HCT116 (cell line): Measurements from ENCODE around the gene B3GALT5. TPM values are rescaled to one million over a fixed set of nuclear protein-coding genes. Genes with fewer than 3 reads are reported as not detected.
A peak's percentile ranks its signal among the peaks of the same experiment; 100 is the strongest.

Source experiments
- ATAC-seq: fragments of 200-7000 bp; cut with Tn5 transposase; 2 replicates; pipeline ENCODE4 v1.9.1; 2020; ENCODE audit warnings: mild to moderate bottlenecking, moderate library complexity
- BruUV-seq: library from RNA; stranded (reverse); fragments of 400-500 nt; replicated peaks from 2 replicates; lab custom pipeline; 2021; lab: Mats Ljungman, UMichigan
- CTCF ChIA-PET: fragments of 300-600 bp; sonication (Branson Sonifier 250); formaldehyde crosslinking; loops from one replicate; lab custom pipeline; 2021; ENCODE audit warnings: antibody characterized with exemption; lab: Charles Lee
- POLR2A ChIA-PET: fragments of 300-600, 350-600 bp; sonication (Branson Sonifier 250); formaldehyde crosslinking; loops from one replicate; lab custom pipeline; 2021; ENCODE audit warnings: antibody characterized with exemption; lab: Charles Lee
- RAD21 ChIA-PET, 2 experiments: fragments of 300-600 bp; sonication (Branson Sonifier 250); formaldehyde crosslinking; loops; one replicate each; lab custom pipeline; 2023; ENCODE audit warnings: low total read pairs in 2 of 2; ENCODE audit not compliant: uncharacterized antibody in 2 of 2, unreplicated experiment in 2 of 2, low non-redundant PET in 1 of 2; lab: Charles Lee
- DNase-seq: peaks from one replicate; pipeline ENCODE4 v3.0.0-alpha.2; 2010; ENCODE audit warnings: low read depth, low spot score
- H2AFZ ChIP-seq: fragments of 200-600 bp; shearing (Covaris generic), sonication (generic); 2 replicates; pipeline ENCODE4 v1.6.1; 2017; ENCODE audit warnings: low read depth, mixed run types, mixed read lengths, antibody characterized with exemption, low read length; ENCODE audit not compliant: poor library complexity, severe bottlenecking
- H3K27ac ChIP-seq: 2 replicates; pipeline ENCODE4 v1.5.1; 2012; ENCODE audit warnings: low read depth, low read length
- H3K27me3 ChIP-seq: fragments of 200-600 bp; sonication (generic); 2 replicates; pipeline ENCODE4 v1.6.1; 2016; ENCODE audit warnings: mixed run types, low read length, mixed read lengths; ENCODE audit not compliant: insufficient read depth
- H3K36me3 ChIP-seq, 2 experiments: fragments of 200-500 bp in 1 of 2; fragments of 200-600 bp in 1 of 2; sonication (Bioruptor generic) in 1 of 2; sonication (generic) in 1 of 2; 2 replicates each; pipeline versions ENCODE4 v1.5.1 to v1.6.1; 2014 to 2016; ENCODE audit warnings: low read length in 2 of 2, inconsistent platforms in 1 of 2, mixed read lengths in 1 of 2, mixed run types in 1 of 2; ENCODE audit not compliant: insufficient read depth in 2 of 2, control insufficient read depth in 1 of 2
- H3K4me1 ChIP-seq, 2 experiments: fragments of 200-600 bp in 1 of 2; sonication (generic) in 1 of 2; 2 replicates each; pipeline versions ENCODE4 v1.5.1 to v1.6.1; 2012 to 2017; ENCODE audit warnings: low read length in 2 of 2, inconsistent platforms in 1 of 2, mild to moderate bottlenecking in 1 of 2, mixed read lengths in 1 of 2, mixed run types in 1 of 2, moderate library complexity in 1 of 2; ENCODE audit not compliant: insufficient read depth in 2 of 2, control insufficient read depth in 1 of 2
- H3K4me2 ChIP-seq: fragments of 200-600 bp; sonication (generic); 2 replicates; pipeline ENCODE4 v1.6.1; 2017; ENCODE audit warnings: mixed run types, low read length, mixed read lengths
- H3K4me3 ChIP-seq, 2 experiments: fragments of 200-600 bp in 1 of 2; sonication (generic) in 1 of 2; replicated peaks in 1 of 2; 2 replicates each; pipeline ENCODE4 v1.5.1; 2011 to 2016; ENCODE audit warnings: low read length in 2 of 2, control low read depth in 1 of 2, low read depth in 1 of 2, mild to moderate bottlenecking in 1 of 2, mixed read lengths in 1 of 2, mixed run types in 1 of 2
- H3K79me2 ChIP-seq: fragments of 200-600 bp; sonication (generic); 2 replicates; pipeline ENCODE4 v1.6.1; 2017; ENCODE audit warnings: mild to moderate bottlenecking, mixed run types, low read length, moderate library complexity, mixed read lengths; ENCODE audit not compliant: insufficient read depth
- H3K9ac ChIP-seq: fragments of 200-600 bp; sonication (generic); 2 replicates; pipeline ENCODE4 v1.6.1; 2016; ENCODE audit warnings: low read length, mixed read lengths
- H3K9me2 ChIP-seq: fragments of 200-600 bp; sonication (generic), shearing (Covaris generic); 2 replicates; pipeline ENCODE4 v1.6.1; 2017; ENCODE audit warnings: mixed run types, mild to moderate bottlenecking, moderate library complexity; ENCODE audit not compliant: insufficient read depth
- H3K9me3 ChIP-seq, 2 experiments: fragments of 200-500 bp in 1 of 2; fragments of 200-600 bp in 1 of 2; sonication (Bioruptor generic) in 1 of 2; sonication (generic) in 1 of 2; 2 replicates each; pipeline ENCODE4 v1.6.1; 2014 to 2017; ENCODE audit warnings: low read length in 2 of 2, mixed read lengths in 2 of 2, inconsistent platforms in 1 of 2, low read depth in 1 of 2, mild to moderate bottlenecking in 1 of 2, mixed run types in 1 of 2, moderate library complexity in 1 of 2; ENCODE audit not compliant: control insufficient read depth in 1 of 2, insufficient read depth in 1 of 2
- H4K20me1 ChIP-seq: fragments of 200-600 bp; sonication (generic), shearing (Covaris generic); 2 replicates; pipeline ENCODE4 v1.6.1; 2017; ENCODE audit warnings: mixed run types, mild to moderate bottlenecking, moderate library complexity; ENCODE audit not compliant: insufficient read depth
- ATF3 ChIP-seq: IDR thresholded peaks from 2 replicates; pipeline ENCODE4 v1.6.1; 2012
- CBX3 ChIP-seq: IDR thresholded peaks from 2 replicates; pipeline ENCODE4 v1.6.1; 2012; ENCODE audit warnings: low read depth
- CEBPB ChIP-seq: IDR thresholded peaks from 2 replicates; pipeline ENCODE4 v1.6.1; 2012; ENCODE audit warnings: low read depth
- ELF1 ChIP-seq: IDR thresholded peaks from 2 replicates; pipeline ENCODE4 v1.6.1; 2012; ENCODE audit warnings: low read depth, borderline replicate concordance
- JUND ChIP-seq: IDR thresholded peaks from 2 replicates; pipeline ENCODE4 v1.6.1; 2012
- RAD21 ChIP-seq: IDR thresholded peaks from 2 replicates; pipeline ENCODE4 v1.6.1; 2012; ENCODE audit warnings: low read depth, mild to moderate bottlenecking
- SIN3A ChIP-seq: IDR thresholded peaks from 2 replicates; pipeline ENCODE4 v1.6.1; 2012; ENCODE audit warnings: low read depth
- SP1 ChIP-seq: IDR thresholded peaks from 2 replicates; pipeline ENCODE4 v1.6.1; 2012; ENCODE audit warnings: low read depth
- intact Hi-C: fragments of 100-400 bp; cut with micrococcal nuclease; formaldehyde crosslinking; loops from 2 replicates; pipeline ENCODE4 v1.10.0; 2022
- total RNA-seq: library from RNA; stranded (reverse); gene quantifications from one replicate; pipeline ENCODE4 v1.2.1, GENCODE V29; 2021; ENCODE audit not compliant: unreplicated experiment
- TF ChIP-seq, protein P1 (sequence below), 3 experiments: fragments of 200-600 bp in 1 of 3; sonication (generic) in 1 of 3; IDR thresholded peaks in 2 of 3; conservative IDR thresholded peaks in 1 of 3; 2 replicates each; pipeline ENCODE4 v1.5.1; 2012 to 2017; ENCODE audit warnings: low read depth in 2 of 3, low read length in 2 of 3, antibody characterized with exemption in 1 of 3, borderline replicate concordance in 1 of 3, control low read depth in 1 of 3, mild to moderate bottlenecking in 1 of 3, mixed read lengths in 1 of 3, mixed run types in 1 of 3, moderate library complexity in 1 of 3; ENCODE audit not compliant: insufficient read depth in 1 of 3
- TF ChIP-seq, protein P2 (sequence below): IDR thresholded peaks from 2 replicates; pipeline ENCODE4 v1.6.1; 2011; ENCODE audit warnings: mild to moderate bottlenecking, low read length, moderate library complexity; ENCODE audit not compliant: insufficient replicate concordance; ENCODE audit errors: extremely low read depth

Gene B3GALT5
- total RNA-seq, 1 experiment from 2014 or later = 1.2 TPM

DNA sequence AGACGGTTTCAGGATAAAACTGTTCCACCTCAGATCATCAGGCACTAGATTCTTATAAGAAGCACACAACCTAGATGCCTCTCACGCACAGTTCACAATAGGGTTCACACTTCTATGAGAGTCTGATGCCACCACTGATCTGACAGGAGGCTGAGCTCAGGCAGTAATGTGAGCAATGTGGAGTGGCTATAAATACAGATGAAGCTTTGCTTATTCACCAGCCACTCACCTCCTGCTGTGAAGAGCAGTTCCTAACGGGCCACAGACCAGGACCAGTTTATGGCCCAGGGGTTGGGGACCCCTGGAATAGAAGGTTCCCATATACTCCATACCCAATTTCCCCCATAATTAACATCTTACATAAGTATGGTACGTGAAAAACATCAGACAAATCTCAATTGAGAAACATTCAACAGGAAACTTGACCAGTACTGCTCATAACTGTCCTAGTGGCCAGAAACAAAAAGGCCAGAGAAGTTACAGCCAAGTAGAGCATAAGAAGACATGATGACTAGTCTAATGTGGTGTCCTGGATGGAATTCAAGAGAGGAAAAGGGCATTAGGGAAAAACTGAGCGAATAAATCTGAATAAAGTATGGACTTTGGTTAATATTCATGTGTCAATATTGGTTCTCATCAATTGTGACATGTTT lies 107.5 kb downstream of the B3GALT5 start:
- RAD21 ChIA-PET = no interaction called here
- CTCF ChIA-PET = no interaction called here
- Histone ChIP-seq H3K9me3 (no peaks in the 10 kb centered on the region), H3K9ac (no peak overlapping the region), H3K4me2 (no peak overlapping the region), H3K27ac (no peak overlapping the region), H3K4me3 (no peak overlapping the region), H3K4me1 (no peaks in the 10 kb centered on the region), H3K9me2 (no peaks in the 10 kb centered on the region; the same call in 1 of the 2 replicates), H3K79me2 (no peaks in the 10 kb centered on the region), H2AFZ (no peak overlapping the region), H4K20me1 (no peaks in the 10 kb centered on the region), H3K27me3 (no peaks in the 10 kb centered on the region; the same call in 1 of the 2 replicates), H3K36me3 (no peaks in the 10 kb centered on the region)
- POLR2A ChIA-PET = no interaction called here
- intact Hi-C loops = no loop called here
- ATAC-seq = peak; percentile 68; the same call in 1 of the 2 replicates
- BruUV-seq = no TSS peak
- no peak for DNase-seq
- TF ChIP-seq ELF1 (no peak), CBX3 (no peak)
- TF ChIP-seq, protein P1, sequence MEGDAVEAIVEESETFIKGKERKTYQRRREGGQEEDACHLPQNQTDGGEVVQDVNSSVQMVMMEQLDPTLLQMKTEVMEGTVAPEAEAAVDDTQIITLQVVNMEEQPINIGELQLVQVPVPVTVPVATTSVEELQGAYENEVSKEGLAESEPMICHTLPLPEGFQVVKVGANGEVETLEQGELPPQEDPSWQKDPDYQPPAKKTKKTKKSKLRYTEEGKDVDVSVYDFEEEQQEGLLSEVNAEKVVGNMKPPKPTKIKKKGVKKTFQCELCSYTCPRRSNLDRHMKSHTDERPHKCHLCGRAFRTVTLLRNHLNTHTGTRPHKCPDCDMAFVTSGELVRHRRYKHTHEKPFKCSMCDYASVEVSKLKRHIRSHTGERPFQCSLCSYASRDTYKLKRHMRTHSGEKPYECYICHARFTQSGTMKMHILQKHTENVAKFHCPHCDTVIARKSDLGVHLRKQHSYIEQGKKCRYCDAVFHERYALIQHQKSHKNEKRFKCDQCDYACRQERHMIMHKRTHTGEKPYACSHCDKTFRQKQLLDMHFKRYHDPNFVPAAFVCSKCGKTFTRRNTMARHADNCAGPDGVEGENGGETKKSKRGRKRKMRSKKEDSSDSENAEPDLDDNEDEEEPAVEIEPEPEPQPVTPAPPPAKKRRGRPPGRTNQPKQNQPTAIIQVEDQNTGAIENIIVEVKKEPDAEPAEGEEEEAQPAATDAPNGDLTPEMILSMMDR (IDR thresholded peaks at IDR 0.05 in 2 of 3, conservative IDR thresholded peaks at IDR 0.05 in 1 of 3; ENCODE audit: borderline replicate concordance in 1 of 3, insufficient read depth in 1 of 3, low read depth in 2 of 3, low read length in 2 of 3) = peak in 2 of 3 experiments; percentile 19 to 28; a peak in 2 of 6 replicates

DNA sequence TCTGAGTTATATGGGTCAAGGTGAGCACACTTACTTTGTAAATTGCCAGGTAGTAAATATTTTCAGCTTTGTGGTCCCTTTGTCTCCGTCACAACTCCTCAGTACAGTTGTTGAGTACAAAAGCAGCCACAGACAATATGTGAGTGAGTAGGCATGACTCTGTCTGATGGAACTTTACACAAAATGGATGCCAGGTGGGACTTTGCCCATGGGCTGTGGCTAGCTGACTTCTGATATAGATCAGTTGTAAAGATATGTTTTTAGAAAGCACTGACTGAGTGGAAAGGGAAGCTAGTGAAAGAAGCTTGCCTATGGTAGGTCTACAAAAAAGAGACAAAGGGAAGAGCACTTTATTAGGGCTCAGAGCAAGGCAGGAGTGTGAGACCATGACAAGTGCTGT lies 109.1 kb downstream of the B3GALT5 start:
- no peaks in the 10 kb centered on the region for H3K36me3 ChIP-seq
- no peaks in the 10 kb centered on the region for H3K79me2 ChIP-seq
- BruUV-seq = no TSS peak
- no peak overlapping the region for H3K27ac ChIP-seq
- no peak for DNase-seq
- intact Hi-C loops = no loop called here
- no peaks in the 10 kb centered on the region; the same call in 1 of the 2 replicates for H3K27me3 ChIP-seq
- no peaks in the 10 kb centered on the region for H4K20me1 ChIP-seq
- no peak overlapping the region for H2AFZ ChIP-seq
- H3K9me3 ChIP-seq = no peaks in the 10 kb centered on the region
- H3K9ac ChIP-seq = no peak overlapping the region
- ChIA-PET RAD21 (no interaction called here), POLR2A (no interaction called here)
- H3K4me3 ChIP-seq = no peak overlapping the region
- TF ChIP-seq RAD21 (no peak), CEBPB (no peak), ATF3 (no peak), CBX3 (no peak), SIN3A (no peak), JUND (no peak), SP1 (no peak)
- TF ChIP-seq, protein P2, sequence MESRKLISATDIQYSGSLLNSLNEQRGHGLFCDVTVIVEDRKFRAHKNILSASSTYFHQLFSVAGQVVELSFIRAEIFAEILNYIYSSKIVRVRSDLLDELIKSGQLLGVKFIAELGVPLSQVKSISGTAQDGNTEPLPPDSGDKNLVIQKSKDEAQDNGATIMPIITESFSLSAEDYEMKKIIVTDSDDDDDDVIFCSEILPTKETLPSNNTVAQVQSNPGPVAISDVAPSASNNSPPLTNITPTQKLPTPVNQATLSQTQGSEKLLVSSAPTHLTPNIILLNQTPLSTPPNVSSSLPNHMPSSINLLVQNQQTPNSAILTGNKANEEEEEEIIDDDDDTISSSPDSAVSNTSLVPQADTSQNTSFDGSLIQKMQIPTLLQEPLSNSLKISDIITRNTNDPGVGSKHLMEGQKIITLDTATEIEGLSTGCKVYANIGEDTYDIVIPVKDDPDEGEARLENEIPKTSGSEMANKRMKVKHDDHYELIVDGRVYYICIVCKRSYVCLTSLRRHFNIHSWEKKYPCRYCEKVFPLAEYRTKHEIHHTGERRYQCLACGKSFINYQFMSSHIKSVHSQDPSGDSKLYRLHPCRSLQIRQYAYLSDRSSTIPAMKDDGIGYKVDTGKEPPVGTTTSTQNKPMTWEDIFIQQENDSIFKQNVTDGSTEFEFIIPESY = no peak
- TF ChIP-seq, all 23 proteins: peak for 0
- CTCF ChIA-PET = no interaction called here
- Histone ChIP-seq H3K9me2 (no peaks in the 10 kb centered on the region; the same call in 1 of the 2 replicates), H3K4me1 (no peaks in the 10 kb centered on the region), H3K4me2 (no peak overlapping the region)
- no peak for ATAC-seq
